ENCODE data around the gene FBXL7.

Gene FBXL7

DNA sequence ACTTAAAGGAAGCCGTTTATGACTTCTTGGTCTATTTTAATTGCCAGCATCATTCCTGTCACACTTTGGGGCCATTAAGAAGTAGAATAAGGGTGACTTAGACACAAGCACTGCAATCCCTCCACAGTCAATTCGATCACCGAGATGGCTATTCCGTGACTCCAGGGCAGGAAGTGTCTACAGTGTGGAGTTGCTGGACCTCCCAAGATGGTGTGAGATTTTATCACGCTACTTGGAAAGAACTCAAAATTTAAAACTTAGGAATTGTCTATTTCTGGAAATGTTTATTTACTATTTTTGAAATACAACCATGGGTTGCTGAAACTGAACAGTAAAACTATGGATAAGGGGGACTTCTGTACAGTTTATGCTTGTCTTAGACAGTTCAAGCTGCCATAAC, 6.2 kb downstream of the FBXL7 start:
- Histone ChIP-seq H3K4me3 (ENCODE audit: low read length) (no peak overlapping the region), H3K36me3 (ENCODE audit: control insufficient read depth, low read depth, low read length) (no peaks in the 10 kb centered on the region), H3K27ac (ENCODE audit: low read length) (no peak overlapping the region), H3K9ac (ENCODE audit: low read length) (no peak overlapping the region), H3K4me1 (ENCODE audit: control insufficient read depth, low read depth, low read length) (peaks cover 5% of the 10 kb centered on the region), H3K9me3 (ENCODE audit: control insufficient read depth, low read depth, low read length) (no peaks in the 10 kb centered on the region), H3K27me3 (ENCODE audit: control insufficient read depth, insufficient read depth, low read length) (peaks cover 2% of the 10 kb centered on the region)

DNA sequence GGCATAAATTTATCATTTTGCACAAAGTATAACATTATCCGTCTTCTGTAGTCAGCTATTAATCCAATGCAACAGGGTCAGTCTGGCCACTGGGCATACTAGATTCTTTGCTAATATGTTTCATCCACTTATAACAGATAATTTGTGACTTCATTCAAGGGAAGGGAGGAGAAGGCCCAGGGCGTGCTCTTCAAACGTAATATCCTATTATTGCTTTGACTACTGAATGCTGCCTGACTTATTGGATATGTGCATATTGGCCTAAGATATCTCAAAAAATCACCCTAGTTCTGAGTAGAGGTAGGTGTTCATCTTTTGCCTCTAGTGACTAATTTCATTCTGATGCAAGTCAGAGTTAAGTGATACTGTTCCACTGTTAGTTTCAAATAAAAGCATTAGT, 6.9 kb downstream of the FBXL7 start:
- no peaks in the 10 kb centered on the region for H3K27me3 ChIP-seq (ENCODE audit: control insufficient read depth, insufficient read depth, low read length)
- no peaks in the 10 kb centered on the region for H3K9me3 ChIP-seq (ENCODE audit: control insufficient read depth, low read depth, low read length)
- H3K4me1 ChIP-seq (ENCODE audit: control insufficient read depth, low read depth, low read length) = peaks cover 8% of the 10 kb centered on the region
- no peak overlapping the region for H3K9ac ChIP-seq (ENCODE audit: low read length)
- no peak overlapping the region for H3K27ac ChIP-seq (ENCODE audit: low read length)
- H3K4me3 ChIP-seq (ENCODE audit: low read length) = no peak overlapping the region
- H3K36me3 ChIP-seq (ENCODE audit: control insufficient read depth, low read depth, low read length) = no peaks in the 10 kb centered on the region

DNA sequence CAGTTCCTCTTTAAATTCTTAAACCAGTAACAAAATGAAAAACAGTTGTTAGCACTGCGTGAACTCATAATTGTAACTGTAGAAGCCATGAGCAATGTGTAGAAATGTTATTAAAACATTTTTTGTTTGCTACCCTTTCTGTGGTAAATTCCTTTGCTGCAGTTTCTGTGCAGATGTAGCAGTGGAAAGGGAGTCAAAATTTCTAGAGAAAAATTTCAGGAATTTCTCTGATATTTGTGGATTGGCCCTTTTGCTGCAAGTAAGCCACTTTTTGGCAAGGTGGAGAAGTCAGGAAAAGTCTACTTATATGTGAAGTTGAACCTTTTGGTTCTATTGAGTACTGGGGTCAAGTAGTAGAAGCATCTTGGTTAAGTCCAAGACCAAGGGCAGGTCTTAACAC, 10.1 kb downstream of the FBXL7 start:
- H3K9me3 ChIP-seq (ENCODE audit: control insufficient read depth, low read depth, low read length) = no peaks in the 10 kb centered on the region
- H3K4me1 ChIP-seq (ENCODE audit: control insufficient read depth, low read depth, low read length) = peaks cover 12% of the 10 kb centered on the region
- no peak overlapping the region for H3K9ac ChIP-seq (ENCODE audit: low read length)
- no peak overlapping the region for H3K4me3 ChIP-seq (ENCODE audit: low read length)
- no peak overlapping the region for H3K27ac ChIP-seq (ENCODE audit: low read length)
- H3K27me3 ChIP-seq (ENCODE audit: control insufficient read depth, insufficient read depth, low read length) = no peaks in the 10 kb centered on the region
- H3K36me3 ChIP-seq (ENCODE audit: control insufficient read depth, low read depth, low read length) = no peaks in the 10 kb centered on the region

DNA sequence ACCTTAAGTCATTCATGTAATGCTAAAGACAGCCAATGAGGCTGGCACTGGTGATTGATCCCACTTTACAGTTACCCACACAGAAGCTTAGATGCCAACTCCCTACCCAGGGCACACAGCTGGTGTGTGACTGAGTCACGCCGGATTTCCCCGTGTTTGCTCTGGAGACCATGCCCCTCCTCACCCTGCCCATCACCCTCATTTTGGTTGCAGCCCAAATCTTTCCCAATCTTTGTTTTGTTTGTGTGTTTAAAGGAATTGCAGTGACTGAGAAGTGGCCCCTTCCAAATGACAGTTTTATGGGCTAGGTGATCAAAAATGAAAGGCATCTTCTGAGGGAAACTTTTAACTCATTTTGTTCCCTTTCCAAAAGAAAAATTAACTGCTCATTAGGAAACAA, 10.9 kb downstream of the FBXL7 start:
- Histone ChIP-seq H3K9me3 (ENCODE audit: control insufficient read depth, low read depth, low read length) (no peaks in the 10 kb centered on the region), H3K4me3 (ENCODE audit: low read length) (no peak overlapping the region), H3K9ac (ENCODE audit: low read length) (no peak overlapping the region), H3K27ac (ENCODE audit: low read length) (no peak overlapping the region), H3K4me1 (ENCODE audit: control insufficient read depth, low read depth, low read length) (peaks cover 12% of the 10 kb centered on the region), H3K36me3 (ENCODE audit: control insufficient read depth, low read depth, low read length) (no peaks in the 10 kb centered on the region), H3K27me3 (ENCODE audit: control insufficient read depth, insufficient read depth, low read length) (no peaks in the 10 kb centered on the region)

DNA sequence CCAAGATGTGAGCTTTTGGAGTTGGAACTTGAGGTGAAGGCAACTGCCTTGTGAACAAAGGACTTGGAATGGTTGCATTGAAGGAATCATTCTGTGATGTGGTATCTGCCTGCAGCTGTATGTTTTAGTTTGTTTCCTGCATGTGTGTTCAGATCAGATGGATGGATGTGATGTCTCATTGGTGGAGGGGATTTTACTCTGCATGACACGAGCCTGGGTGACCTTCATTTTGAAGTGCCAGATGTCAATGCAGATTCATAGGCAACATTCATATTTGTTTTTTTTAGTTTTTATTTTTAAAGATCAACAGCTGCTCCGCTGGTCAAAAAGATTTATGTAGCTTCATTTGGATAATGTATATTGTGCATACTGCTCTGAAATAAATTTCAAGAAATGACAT, 13.5 kb downstream of the FBXL7 start:
- Histone ChIP-seq H3K9me3 (ENCODE audit: control insufficient read depth, low read depth, low read length) (no peaks in the 10 kb centered on the region), H3K4me3 (ENCODE audit: low read length) (no peak overlapping the region), H3K27me3 (ENCODE audit: control insufficient read depth, insufficient read depth, low read length) (no peaks in the 10 kb centered on the region), H3K27ac (ENCODE audit: low read length) (no peak overlapping the region), H3K4me1 (ENCODE audit: control insufficient read depth, low read depth, low read length) (peaks cover 12% of the 10 kb centered on the region), H3K9ac (ENCODE audit: low read length) (no peak overlapping the region), H3K36me3 (ENCODE audit: control insufficient read depth, low read depth, low read length) (no peaks in the 10 kb centered on the region)

DNA sequence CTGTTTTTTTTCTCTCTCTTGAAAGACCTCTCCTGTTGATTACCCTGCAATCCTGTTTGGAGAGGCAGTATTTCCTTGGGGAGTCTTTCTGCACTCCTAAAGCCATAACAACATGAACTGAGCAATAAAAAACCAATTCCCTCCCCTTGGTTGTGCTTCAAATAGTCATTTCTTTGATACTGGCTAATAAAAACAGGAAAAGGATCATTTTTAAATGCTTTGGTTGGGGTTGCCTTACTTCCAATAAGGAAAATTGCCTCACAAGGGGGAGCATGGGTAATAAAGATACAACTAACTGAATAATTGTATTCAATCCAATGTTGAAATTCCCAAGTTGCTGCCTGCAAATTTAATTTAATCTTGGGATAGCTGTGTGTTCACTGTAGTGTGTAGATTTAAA, 13.9 kb downstream of the FBXL7 start:
- Histone ChIP-seq H3K4me1 (ENCODE audit: control insufficient read depth, low read depth, low read length) (peaks cover 12% of the 10 kb centered on the region), H3K27me3 (ENCODE audit: control insufficient read depth, insufficient read depth, low read length) (no peaks in the 10 kb centered on the region), H3K9ac (ENCODE audit: low read length) (no peak overlapping the region), H3K4me3 (ENCODE audit: low read length) (no peak overlapping the region), H3K36me3 (ENCODE audit: control insufficient read depth, low read depth, low read length) (no peaks in the 10 kb centered on the region), H3K27ac (ENCODE audit: low read length) (no peak overlapping the region), H3K9me3 (ENCODE audit: control insufficient read depth, low read depth, low read length) (no peaks in the 10 kb centered on the region)

DNA sequence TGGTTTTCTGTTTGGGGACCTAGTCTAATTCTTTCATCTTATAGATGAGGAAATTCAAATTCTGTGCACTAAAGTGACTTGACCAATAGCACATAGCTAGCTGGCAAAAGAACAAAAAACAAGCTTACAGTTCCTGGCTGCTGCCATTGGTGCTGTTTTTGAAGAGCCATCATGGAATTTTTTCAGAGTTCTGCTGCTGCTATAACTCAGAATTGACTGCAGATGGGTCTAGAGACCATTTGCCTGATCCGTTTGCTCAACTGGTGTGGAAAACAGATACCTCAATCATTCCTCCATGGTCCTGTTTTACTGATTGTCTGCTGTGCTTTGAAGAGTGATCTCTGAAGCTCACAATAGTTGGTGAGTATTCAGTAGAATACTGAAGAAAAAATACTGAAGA, 15.2 kb downstream of the FBXL7 start:
- no peaks in the 10 kb centered on the region for H3K9me3 ChIP-seq (ENCODE audit: control insufficient read depth, low read depth, low read length)
- H3K9ac ChIP-seq (ENCODE audit: low read length) = no peak overlapping the region
- no peaks in the 10 kb centered on the region for H3K27me3 ChIP-seq (ENCODE audit: control insufficient read depth, insufficient read depth, low read length)
- H3K4me1 ChIP-seq (ENCODE audit: control insufficient read depth, low read depth, low read length) = peaks cover 10% of the 10 kb centered on the region
- H3K4me3 ChIP-seq (ENCODE audit: low read length) = no peak overlapping the region
- no peak overlapping the region for H3K27ac ChIP-seq (ENCODE audit: low read length)
- no peaks in the 10 kb centered on the region for H3K36me3 ChIP-seq (ENCODE audit: control insufficient read depth, low read depth, low read length)

DNA sequence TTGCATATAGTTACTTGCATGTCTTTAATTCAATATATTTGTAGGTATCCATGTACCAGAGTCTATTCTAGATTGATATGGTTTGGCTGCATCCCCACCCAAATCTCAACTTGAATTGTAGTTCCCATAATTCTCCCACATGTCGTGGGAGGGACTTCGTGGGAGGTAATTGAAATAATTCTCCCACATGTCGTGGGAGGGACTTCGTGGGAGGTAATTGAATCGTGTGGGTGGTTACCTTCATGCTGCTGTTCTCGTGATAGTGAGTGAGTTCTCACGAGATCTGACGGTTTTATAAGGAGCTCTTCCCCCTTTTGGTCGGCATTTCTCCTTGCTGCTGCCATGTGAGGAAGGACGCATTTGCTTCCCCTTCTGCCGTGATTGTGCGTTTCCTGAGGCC, 16.5 kb downstream of the FBXL7 start:
- no peaks in the 10 kb centered on the region for H3K36me3 ChIP-seq (ENCODE audit: control insufficient read depth, low read depth, low read length)
- H3K9ac ChIP-seq (ENCODE audit: low read length) = no peak overlapping the region
- no peaks in the 10 kb centered on the region for H3K9me3 ChIP-seq (ENCODE audit: control insufficient read depth, low read depth, low read length)
- H3K4me1 ChIP-seq (ENCODE audit: control insufficient read depth, low read depth, low read length) = peaks cover 8% of the 10 kb centered on the region
- H3K27me3 ChIP-seq (ENCODE audit: control insufficient read depth, insufficient read depth, low read length) = no peaks in the 10 kb centered on the region
- no peak overlapping the region for H3K4me3 ChIP-seq (ENCODE audit: low read length)
- H3K27ac ChIP-seq (ENCODE audit: low read length) = no peak overlapping the region

DNA sequence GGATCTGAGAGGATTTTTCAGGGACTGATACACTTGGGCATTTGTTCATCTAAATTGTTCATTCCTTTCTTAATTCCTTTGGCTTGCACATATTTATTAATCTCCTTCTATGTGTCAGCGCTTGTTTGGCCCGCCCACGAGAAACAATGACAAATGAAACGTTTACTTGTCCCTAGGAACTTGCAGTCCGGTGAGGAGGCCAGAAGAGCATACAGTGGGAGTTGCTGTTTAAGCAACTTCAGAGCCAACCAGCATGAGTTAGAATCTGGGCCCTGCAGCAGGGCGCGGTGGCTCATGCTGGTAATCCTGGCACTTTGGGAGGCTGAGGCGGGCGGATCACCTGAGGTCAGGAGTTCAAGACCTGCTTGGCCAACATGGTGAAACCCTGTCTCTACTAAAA, 18.8 kb downstream of the FBXL7 start:
- Histone ChIP-seq H3K4me3 (ENCODE audit: low read length) (no peak overlapping the region), H3K9me3 (ENCODE audit: control insufficient read depth, low read depth, low read length) (no peaks in the 10 kb centered on the region), H3K9ac (ENCODE audit: low read length) (no peak overlapping the region), H3K27me3 (ENCODE audit: control insufficient read depth, insufficient read depth, low read length) (no peaks in the 10 kb centered on the region), H3K36me3 (ENCODE audit: control insufficient read depth, low read depth, low read length) (no peaks in the 10 kb centered on the region), H3K27ac (ENCODE audit: low read length) (no peak overlapping the region), H3K4me1 (ENCODE audit: control insufficient read depth, low read depth, low read length) (peaks cover 6% of the 10 kb centered on the region)

DNA sequence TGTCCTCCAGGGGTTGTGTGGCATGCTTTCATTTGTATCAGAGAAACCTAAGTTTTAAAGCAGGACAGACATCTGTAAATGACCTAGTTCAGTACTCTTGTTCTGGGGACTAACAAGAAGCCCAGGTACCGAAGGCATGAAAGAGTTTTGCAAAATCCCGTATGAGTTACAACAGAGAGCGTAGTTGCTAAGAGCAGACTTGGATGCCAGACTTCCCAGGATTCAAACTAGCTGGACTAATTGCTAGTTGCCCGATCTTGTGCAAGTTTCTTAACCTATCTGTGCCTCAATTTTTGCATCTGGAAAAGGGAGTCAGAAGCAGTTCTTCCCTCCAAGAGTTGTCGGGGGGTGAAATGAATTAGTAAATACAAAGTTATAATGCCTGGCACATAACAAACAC, 20.9 kb downstream of the FBXL7 start:
- Histone ChIP-seq H3K4me3 (ENCODE audit: low read length) (no peak overlapping the region), H3K36me3 (ENCODE audit: control insufficient read depth, low read depth, low read length) (no peaks in the 10 kb centered on the region), H3K4me1 (ENCODE audit: control insufficient read depth, low read depth, low read length) (peaks cover 6% of the 10 kb centered on the region), H3K9ac (ENCODE audit: low read length) (no peak overlapping the region), H3K27ac (ENCODE audit: low read length) (no peak overlapping the region), H3K27me3 (ENCODE audit: control insufficient read depth, insufficient read depth, low read length) (no peaks in the 10 kb centered on the region), H3K9me3 (ENCODE audit: control insufficient read depth, low read depth, low read length) (no peaks in the 10 kb centered on the region)

DNA sequence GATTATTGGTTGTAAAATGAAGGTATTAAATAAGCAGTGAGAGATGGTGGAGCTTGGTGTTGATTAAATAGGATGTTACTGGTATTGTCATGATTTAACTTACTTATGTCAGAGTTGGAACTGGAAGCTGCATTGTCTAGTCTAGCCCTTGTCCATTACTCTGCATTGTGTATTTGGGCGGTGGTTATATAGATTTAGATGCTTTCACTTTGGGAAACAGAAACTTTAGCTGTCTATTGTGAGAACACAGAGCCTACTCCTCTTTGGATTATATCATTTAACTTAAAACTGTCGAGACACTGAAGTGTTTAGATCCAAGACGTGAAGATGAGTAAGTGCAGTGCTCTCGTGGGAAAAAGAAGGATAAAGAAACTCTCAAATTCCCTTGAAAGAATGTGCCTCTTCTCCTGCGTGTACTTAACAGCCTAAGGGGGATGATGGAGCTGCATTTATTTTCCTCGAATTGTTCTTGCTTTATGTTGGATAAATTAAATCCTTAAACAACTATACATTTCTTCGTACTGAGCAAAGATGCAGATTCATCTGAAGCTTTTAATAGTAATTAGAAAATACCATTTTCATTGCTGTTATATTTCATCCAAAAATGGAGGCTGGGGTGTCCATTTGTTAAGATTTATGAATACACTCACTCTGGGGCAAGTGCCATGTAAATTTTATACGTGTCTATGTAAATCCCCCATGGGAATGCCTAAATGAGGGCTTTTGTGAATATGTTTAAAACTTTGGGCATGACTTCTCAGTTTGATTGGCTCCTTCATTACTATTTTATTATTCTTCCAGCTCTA, 21.6 kb downstream of the FBXL7 start:
- no peak overlapping the region for H3K9ac ChIP-seq (ENCODE audit: low read length)
- no peaks in the 10 kb centered on the region for H3K36me3 ChIP-seq (ENCODE audit: control insufficient read depth, low read depth, low read length)
- H3K9me3 ChIP-seq (ENCODE audit: control insufficient read depth, low read depth, low read length) = no peaks in the 10 kb centered on the region
- H3K4me1 ChIP-seq (ENCODE audit: control insufficient read depth, low read depth, low read length) = peaks cover 6% of the 10 kb centered on the region
- H3K27me3 ChIP-seq (ENCODE audit: control insufficient read depth, insufficient read depth, low read length) = no peaks in the 10 kb centered on the region
- H3K4me3 ChIP-seq (ENCODE audit: low read length) = no peak overlapping the region
- no peak overlapping the region for H3K27ac ChIP-seq (ENCODE audit: low read length)

DNA sequence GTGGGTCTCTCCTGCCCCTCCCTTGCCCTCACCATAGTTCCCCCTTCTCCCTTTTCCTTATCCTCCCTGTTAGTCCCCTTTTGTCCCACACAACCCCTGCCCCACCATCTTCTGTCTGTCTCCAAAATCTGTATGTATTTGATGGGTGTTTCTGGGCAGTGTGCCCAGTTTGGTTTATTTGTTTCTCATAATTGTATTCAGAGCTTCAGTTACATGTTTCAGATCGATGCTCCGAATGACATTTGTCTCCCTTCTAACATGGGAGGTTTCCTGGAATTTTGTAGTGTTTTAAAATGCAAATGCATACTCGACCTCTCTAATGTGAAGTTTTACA, 22.2 kb downstream of the FBXL7 start:
- no peaks in the 10 kb centered on the region for H3K27me3 ChIP-seq (ENCODE audit: control insufficient read depth, insufficient read depth, low read length)
- peaks cover 6% of the 10 kb centered on the region for H3K4me1 ChIP-seq (ENCODE audit: control insufficient read depth, low read depth, low read length)
- H3K36me3 ChIP-seq (ENCODE audit: control insufficient read depth, low read depth, low read length) = no peaks in the 10 kb centered on the region
- H3K27ac ChIP-seq (ENCODE audit: low read length) = no peak overlapping the region
- H3K9me3 ChIP-seq (ENCODE audit: control insufficient read depth, low read depth, low read length) = no peaks in the 10 kb centered on the region
- H3K4me3 ChIP-seq (ENCODE audit: low read length) = no peak overlapping the region
- no peak overlapping the region for H3K9ac ChIP-seq (ENCODE audit: low read length)

Measured in iPS-18a (cell line).